MCF 10A (cell line): ENCODE data around the gene NDNF. TPM values are rescaled to one million over a fixed set of nuclear protein-coding genes. Genes with fewer than 3 reads are reported as not detected.

ENCODE experiments used
- BruUV-seq: library from RNA; stranded (reverse); fragments of 400-500 nt; replicated peaks from 2 replicates; lab custom pipeline; 2021; lab: Mats Ljungman, UMichigan
- CTCF ChIA-PET: fragments of 300-600 bp; sonication (Branson Sonifier 250); formaldehyde crosslinking; extraction: SDS; loops from one replicate; lab custom pipeline; 2021; ENCODE audit warnings: antibody characterized with exemption, inconsistent platforms; lab: Yijun Ruan, JAX
- POLR2A ChIA-PET: fragments of 300-600, 350-650 bp; sonication (Branson Sonifier 250); formaldehyde crosslinking; extraction: SDS; loops from one replicate; lab custom pipeline; 2020; ENCODE audit warnings: antibody characterized with exemption, inconsistent platforms; lab: Yijun Ruan, JAX
- DNase-seq: peaks from one replicate; pipeline ENCODE4 v3.0.0-alpha.2; 2018; ENCODE audit not compliant: unreplicated experiment
- H3K27ac Mint-ChIP-seq: one replicate; pipeline ENCODE4 v1.8.0; 2022; ENCODE audit warnings: mild to moderate bottlenecking, low read depth, mixed read lengths; ENCODE audit not compliant: unreplicated experiment
- H3K27me3 Mint-ChIP-seq: one replicate; pipeline ENCODE4 v1.8.0; 2022; ENCODE audit warnings: mixed read lengths; ENCODE audit not compliant: insufficient read depth, unreplicated experiment
- H3K36me3 Mint-ChIP-seq: one replicate; pipeline ENCODE4 v1.8.0; 2022; ENCODE audit warnings: mild to moderate bottlenecking, moderate library complexity, mixed read lengths; ENCODE audit not compliant: insufficient read depth, unreplicated experiment
- H3K4me1 Mint-ChIP-seq: one replicate; pipeline ENCODE4 v1.8.0; 2022; ENCODE audit warnings: mixed read lengths; ENCODE audit not compliant: insufficient read depth, unreplicated experiment
- H3K4me3 Mint-ChIP-seq: one replicate; pipeline ENCODE4 v1.8.0; 2022; ENCODE audit warnings: mild to moderate bottlenecking, moderate library complexity, mixed read lengths; ENCODE audit not compliant: unreplicated experiment
- H3K9me3 Mint-ChIP-seq: one replicate; pipeline ENCODE4 v1.8.0; 2022; ENCODE audit warnings: mixed read lengths; ENCODE audit not compliant: unreplicated experiment
- intact Hi-C: fragments of 100-400 bp; cut with micrococcal nuclease; formaldehyde crosslinking; loops from 2 replicates; pipeline ENCODE4 v1.14.1; 2022
- total RNA-seq: library from RNA; stranded (reverse); gene quantifications from 2 replicates; pipeline ENCODE4 v1.2.3, GENCODE V29; 2022
- TF ChIP-seq, protein P1 (sequence below): fragments of 200-600 bp; IDR thresholded peaks from one replicate; pipeline ENCODE4 v1.8.0; 2022; ENCODE audit warnings: antibody characterized with exemption, mild to moderate bottlenecking; ENCODE audit not compliant: unreplicated experiment

Gene NDNF
- total RNA-seq, 1 experiment from 2014 or later, result not detected

- no TSS peak for BruUV-seq
- CTCF ChIA-PET, result no interaction called here
These were observed 80.5 kb downstream of the NDNF start for GRCh38 chr4:120991885-120992284.

DNA sequence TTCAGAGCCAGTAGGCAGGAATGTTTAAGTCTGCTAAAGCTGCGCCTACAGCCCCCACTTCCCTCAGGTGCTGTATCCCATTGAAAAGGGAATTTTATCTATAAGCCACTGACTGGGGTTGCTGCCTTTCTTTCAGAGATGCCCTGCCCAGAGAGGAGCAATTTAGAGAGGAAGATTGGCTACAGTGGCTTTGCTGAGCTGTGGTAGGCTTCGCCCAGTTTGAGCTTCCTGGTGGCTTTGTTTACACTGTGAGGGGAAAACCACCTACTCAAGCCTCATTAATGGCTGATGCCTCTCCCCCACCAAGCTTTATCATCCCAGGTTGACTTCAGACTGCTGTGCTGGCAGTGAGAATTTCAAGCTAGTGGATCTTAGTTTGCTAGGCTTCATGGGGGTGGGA lies 82.1 kb downstream of the NDNF start:
- Mint-ChIP-seq H3K36me3 (no peaks in the 10 kb centered on the region), H3K4me3 (no peak overlapping the region), H3K4me1 (no peaks in the 10 kb centered on the region), H3K27ac (no peak overlapping the region), H3K9me3 (no peaks in the 10 kb centered on the region), H3K27me3 (no peaks in the 10 kb centered on the region)
- intact Hi-C loops, result no loop called here
- ChIA-PET POLR2A (interaction anchor here (0.6 kb wide), 1 partner anchor 90 kb away, joined by 3 read pairs; no protein-coding TSS in a partner anchor), CTCF (interaction anchor here (0.7 to 1.0 kb wide), 2 partner anchors 13 to 55 kb away, joined by 3 read pairs; no protein-coding TSS in a partner anchor)
- no peak for DNase-seq
- TF ChIP-seq, protein P1, sequence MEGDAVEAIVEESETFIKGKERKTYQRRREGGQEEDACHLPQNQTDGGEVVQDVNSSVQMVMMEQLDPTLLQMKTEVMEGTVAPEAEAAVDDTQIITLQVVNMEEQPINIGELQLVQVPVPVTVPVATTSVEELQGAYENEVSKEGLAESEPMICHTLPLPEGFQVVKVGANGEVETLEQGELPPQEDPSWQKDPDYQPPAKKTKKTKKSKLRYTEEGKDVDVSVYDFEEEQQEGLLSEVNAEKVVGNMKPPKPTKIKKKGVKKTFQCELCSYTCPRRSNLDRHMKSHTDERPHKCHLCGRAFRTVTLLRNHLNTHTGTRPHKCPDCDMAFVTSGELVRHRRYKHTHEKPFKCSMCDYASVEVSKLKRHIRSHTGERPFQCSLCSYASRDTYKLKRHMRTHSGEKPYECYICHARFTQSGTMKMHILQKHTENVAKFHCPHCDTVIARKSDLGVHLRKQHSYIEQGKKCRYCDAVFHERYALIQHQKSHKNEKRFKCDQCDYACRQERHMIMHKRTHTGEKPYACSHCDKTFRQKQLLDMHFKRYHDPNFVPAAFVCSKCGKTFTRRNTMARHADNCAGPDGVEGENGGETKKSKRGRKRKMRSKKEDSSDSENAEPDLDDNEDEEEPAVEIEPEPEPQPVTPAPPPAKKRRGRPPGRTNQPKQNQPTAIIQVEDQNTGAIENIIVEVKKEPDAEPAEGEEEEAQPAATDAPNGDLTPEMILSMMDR, result no peak
- no TSS peak for BruUV-seq

More at GRCh38 chr4:120991885-120992284, 80.5 kb downstream of the NDNF start:
- Mint-ChIP-seq H3K9me3 (no peaks in the 10 kb centered on the region), H3K4me1 (no peaks in the 10 kb centered on the region), H3K27ac (no peak overlapping the region), H3K4me3 (no peak overlapping the region), H3K27me3 (no peaks in the 10 kb centered on the region), H3K36me3 (no peaks in the 10 kb centered on the region)
- TF ChIP-seq, protein P1, result no peak
- intact Hi-C loops, result no loop called here
- no peak for DNase-seq
- POLR2A ChIA-PET, result no interaction called here

Other genes starting within 250 kb of the NDNF start
- gene PRDM5, start 149.8 kb downstream of the NDNF start, total RNA-seq, result 6.4 and 7.3 TPM in 2 replicates
- gene TNIP3, start 91.8 kb upstream of the NDNF start, total RNA-seq, result 2.0 and 2.1 TPM in 2 replicates